Right lobe of liver (tissue), 4 donors: ENCODE measurements around the gene UBE2E2.

Source experiments
- POLR2A ChIP-seq: fragments of 450-650 bp; IDR thresholded peaks from one replicate; pipeline ENCODE4 v1.6.1; 2017; ENCODE audit warnings: antibody characterized with exemption, mild to moderate bottlenecking
- TF ChIP-seq, protein P1 (sequence below), 4 donors: fragments of 200-600 bp in 3 of 4; fragments of 450-650 bp in 1 of 4; IDR thresholded peaks; one replicate each; pipeline versions ENCODE4 v1.5.1 to v1.8.0; 2016 to 2022; ENCODE audit warnings: antibody characterized with exemption in 4 of 4, mild to moderate bottlenecking in 2 of 4
- donor health status: DM: no; HTN: no; CAD: no.
- donor health status: DM: no; HTN: no; CAD: no.
- donor health status: DM: no; HTN: yes; CAD: no.

DNA sequence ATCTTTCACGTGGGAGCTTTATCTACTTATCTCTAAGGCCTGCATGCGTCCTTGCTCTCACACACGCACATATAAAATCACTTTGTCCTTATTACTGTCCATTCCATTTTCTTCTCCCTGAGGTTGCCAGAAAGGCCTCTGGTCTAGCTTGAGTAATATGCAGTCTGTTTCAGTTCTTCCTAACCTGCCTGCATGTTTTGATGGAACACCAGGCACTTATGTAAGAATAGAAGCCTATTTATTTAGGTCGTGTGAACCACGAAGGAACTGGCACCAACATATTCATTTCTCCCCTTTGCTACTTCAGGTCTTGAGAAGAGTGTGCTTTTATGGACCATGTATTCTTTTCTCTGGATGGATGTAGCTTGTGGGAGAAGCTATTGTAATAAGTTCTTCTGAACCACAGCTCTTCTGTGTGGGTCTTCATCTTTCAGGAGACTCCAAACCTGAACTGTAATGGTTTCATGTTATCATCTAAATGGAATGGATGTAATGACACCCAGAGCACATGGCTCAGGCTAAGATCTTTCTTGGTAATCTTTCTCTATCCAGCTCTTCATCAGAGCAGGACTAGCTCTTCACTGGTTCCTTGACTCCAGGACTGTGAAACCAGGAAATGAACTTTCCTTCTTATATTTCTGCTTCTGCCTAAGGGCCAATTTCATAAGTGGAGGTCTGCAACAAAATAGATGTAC, 53.8 kb downstream of the UBE2E2 start:
- TF ChIP-seq, protein P1, sequence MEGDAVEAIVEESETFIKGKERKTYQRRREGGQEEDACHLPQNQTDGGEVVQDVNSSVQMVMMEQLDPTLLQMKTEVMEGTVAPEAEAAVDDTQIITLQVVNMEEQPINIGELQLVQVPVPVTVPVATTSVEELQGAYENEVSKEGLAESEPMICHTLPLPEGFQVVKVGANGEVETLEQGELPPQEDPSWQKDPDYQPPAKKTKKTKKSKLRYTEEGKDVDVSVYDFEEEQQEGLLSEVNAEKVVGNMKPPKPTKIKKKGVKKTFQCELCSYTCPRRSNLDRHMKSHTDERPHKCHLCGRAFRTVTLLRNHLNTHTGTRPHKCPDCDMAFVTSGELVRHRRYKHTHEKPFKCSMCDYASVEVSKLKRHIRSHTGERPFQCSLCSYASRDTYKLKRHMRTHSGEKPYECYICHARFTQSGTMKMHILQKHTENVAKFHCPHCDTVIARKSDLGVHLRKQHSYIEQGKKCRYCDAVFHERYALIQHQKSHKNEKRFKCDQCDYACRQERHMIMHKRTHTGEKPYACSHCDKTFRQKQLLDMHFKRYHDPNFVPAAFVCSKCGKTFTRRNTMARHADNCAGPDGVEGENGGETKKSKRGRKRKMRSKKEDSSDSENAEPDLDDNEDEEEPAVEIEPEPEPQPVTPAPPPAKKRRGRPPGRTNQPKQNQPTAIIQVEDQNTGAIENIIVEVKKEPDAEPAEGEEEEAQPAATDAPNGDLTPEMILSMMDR (IDR thresholded peaks at IDR 0.05): no peak
- TF ChIP-seq POLR2A: no peak
